Ramos (cell line): Measurements from ENCODE around the gene RPS17.
"Not testable (repeated sequence)": the region's sequence is repeated elsewhere in the genome, so short reads cannot be mapped to it uniquely, and the experiment has no call there.

ENCODE experiments used
- in situ Hi-C: fragments of 300-500 bp; cut with MboI; formaldehyde crosslinking; loops from one replicate; pipeline ENCODE4 v1.14.3; 2022; ENCODE audit warnings: low sequenced_read_pairs; ENCODE audit not compliant: unreplicated experiment

Gene RPS17

DNA sequence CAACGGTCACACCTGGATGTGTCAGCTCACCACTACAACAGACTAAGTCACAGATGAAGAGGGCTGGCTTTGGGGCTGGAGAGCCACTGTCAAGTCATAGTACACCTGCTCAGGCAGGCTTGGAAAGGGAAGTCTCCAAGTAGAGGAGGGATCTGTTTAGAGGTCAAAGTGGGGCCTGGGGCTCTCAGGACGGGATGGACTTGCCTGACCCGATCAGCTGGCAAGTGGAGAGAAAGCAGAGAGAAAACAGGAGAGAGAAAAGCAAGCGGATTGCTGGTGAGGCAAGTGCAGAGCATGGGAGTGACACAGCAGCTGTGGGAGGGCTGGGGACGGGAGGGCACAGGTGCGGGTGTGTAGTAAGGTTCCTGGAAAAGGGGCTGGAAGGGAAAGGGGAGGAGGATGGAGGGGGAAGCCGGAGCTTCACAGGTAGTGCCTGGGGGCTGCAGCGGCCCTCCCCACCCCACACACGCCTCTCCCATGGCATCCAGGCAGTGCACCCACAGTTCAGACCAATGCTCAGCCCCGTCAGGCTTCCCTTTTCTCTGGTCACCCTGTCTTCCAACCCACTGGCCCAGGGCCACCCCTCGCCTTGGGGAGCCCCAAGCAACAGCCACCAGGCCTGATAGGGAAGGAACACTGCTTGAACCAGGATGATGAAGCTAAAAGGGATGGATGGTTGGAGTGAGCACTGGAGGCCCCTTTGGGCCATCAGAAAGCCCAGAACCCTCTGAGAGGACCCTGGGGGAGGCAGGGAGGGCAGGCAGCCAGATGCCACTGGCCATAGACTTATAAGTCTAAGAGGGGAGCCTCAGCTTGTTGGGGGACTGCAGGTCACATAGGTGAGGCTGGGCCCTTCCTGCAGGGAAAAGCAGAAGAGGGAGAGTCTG lies 8.5 kb downstream of the RPS17 start:
- in situ Hi-C loops, result loop anchor here (10.0 to 25.0 kb wide), 3 partner anchors 306 to 1219 kb away; partner anchors contain the start of gene STARD5

DNA sequence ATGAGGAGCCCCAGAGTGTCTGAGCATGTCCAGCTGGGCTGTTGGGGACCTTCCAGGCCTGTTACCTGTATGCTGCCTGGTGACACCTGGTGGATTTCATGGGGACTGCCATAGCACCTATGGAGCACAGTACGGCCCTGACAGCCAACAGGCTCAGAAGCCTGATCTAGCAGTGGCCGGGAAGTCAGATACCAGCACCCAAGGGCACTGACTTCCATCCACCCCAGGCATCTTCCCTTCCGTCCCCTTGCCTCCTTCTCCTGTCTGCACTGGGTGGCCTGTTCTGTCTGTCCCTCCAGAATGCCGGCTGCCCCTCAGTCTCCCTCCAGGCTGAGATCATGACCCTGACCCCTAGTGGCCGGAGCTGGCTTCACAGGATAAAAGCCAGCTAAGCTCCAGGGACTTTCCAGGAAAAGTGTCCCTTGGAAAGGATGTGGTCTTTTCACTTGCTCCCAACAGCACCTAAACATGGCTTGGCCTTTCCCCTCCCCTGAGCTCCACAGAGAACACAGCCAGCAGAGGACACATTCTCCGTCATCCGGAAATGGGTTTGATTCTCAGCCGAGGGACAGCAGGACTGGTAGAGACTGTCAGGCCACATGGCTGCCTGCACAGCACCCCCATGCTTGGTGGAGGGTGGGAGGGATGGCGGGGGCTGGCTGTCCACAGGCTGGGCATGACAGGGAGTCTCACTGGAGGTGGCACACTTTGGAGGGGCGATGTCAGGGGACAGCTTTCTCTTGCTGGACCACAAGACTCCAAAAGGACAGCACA lies 9.5 kb downstream of the RPS17 start:
- in situ Hi-C loops, result loop anchor here (10.0 to 25.0 kb wide), 3 partner anchors 307 to 1218 kb away; partner anchors contain the start of gene STARD5

DNA sequence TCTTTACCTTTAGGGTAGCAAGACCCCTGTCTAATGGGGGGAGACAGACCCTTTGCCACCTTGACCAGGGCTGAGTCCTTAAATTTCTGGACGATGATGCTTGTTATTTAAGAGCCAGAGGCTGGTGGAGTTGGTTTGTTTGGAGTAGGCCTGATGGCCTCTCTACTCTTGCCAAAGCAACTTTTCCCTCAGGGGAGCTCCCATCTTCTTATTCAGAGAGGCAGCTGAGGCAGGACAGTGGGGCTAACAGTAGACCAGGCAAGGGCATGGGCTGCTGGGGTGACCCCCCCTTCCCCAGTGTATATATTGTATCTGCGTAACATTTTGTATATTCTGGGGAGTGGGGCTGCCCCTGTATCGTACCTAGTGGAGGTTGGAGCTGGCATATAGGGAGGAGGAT lies 10.3 kb downstream of the RPS17 start:
- in situ Hi-C loops, result loop anchor here (10.0 to 25.0 kb wide), 3 partner anchors 307 to 1218 kb away; partner anchors contain the start of gene STARD5

DNA sequence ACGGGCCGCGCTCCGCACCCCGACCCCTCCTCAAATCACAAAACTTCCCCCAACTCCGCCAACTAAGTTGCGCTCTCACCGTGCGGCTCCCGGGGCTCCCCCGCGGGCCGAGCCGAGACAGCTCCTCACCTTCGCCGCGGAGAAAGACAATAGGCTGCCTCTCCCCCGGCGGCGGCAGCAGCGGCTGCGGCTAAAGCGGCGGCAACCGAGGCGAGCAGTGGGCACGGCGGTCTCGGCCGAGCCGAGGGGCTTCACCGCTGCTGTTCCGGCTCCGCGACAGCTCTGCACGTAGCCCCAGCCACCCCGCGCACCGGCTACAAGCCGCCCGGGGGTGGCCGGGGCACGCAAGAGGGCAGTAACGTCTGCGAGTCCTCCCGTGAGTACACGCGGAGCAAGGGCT lies 26.7 kb downstream of the RPS17 start:
- in situ Hi-C loops, result not testable (repeated sequence)

DNA sequence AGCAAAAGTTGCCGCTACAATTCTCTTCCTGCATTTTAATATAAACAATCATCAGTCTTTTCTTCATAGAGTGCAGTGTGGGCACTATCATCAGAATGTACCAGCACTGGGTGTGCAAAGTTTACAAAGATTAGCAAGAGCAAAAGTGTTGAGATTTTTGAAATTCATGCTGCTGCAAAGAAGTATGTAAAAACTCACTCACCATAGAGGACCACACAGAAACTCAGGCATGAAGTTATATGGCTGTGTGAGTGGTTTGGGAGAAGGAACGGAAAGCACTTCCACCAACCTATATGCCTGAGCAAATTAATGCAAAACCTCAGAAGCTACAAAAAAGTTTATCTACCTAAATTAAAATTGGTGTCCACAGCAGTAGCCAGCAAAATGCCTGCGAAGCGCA lies 32.6 kb downstream of the RPS17 start:
- in situ Hi-C loops, result not testable (repeated sequence)

DNA sequence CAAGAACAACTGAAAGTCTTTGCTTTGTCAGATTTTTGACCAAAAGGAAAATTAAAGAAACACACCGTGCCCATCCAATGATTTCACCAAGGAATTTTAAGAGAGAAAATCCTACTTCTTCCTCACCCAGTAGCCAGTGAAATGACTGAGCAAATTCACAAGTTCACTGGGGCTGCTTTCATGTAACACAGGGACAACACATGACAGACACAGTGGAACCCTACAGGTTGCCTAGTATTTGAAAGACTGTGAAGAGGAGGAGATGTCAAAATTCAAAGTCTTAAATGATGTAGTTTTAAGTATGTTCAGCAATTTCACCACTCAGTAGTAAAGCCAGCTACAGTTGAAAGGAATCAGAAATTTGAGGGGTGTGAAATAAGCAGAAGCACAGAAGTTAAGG lies 33.2 kb downstream of the RPS17 start:
- in situ Hi-C loops, result not testable (repeated sequence)

DNA sequence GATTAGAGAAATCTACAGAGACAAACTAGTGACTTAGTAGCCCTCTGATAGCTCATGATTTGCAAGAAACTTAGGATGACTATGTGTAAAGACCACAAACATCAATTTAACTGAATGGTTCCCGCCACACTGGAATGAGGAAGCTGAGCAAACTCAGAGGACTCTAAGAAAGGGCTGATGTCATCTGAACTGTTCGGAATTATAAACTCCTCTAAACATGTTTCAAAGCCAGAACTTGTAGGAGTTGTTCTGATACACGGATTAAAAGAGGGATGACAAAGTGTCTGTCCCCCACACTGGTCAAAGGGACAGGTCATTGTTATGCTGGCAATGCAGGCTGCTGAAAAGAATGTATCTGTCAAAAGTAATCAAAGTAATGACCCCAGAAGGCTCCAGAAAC lies 34.4 kb downstream of the RPS17 start:
- in situ Hi-C loops, result not testable (repeated sequence)

DNA sequence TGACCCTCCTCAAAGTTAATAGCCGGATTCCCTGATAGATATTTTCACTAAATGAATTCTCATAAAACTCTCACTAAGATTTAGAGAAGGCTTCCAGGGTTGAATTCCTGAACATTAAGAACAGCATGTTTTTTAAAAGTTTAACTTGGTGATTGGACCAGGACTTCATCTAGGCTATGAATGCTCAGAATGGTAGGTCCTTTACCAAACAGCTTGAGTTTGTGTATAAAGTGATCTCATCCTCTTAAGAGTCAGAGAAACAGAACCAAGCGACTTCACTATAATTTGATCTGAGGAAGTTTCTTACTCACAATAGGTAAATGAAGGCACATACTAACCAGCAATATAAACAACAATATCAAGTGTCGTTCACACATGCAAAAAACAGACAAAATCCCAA lies 36.2 kb downstream of the RPS17 start:
- in situ Hi-C loops, result not testable (repeated sequence)

DNA sequence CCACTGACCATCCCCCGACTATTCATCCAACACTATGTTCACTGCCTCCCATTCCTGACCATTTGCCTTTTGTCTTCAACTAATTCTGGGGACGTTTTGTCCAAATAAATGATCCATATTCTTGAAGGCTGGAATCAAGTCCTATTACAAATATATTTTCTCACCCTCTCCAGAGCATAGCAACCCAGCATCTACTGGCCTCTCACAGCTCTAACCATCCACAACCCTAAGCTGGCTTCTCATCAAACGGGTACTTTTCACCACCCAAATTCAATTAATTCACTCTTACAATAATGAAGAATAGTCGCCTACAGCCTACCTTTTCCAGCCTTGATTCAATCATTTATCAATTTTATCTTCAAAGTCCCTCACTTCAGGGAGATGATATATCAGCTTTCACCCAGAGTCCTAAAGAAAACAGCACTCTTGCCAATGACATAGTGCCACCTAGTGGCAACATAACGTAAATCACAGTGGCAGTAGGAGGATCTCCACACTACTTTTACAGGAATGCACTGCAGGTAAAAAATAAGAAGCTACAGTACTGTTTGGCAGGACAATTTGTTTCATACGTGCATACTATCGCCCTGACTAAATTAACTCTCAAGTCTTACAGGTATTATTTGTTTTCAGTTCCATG lies 37.4 kb downstream of the RPS17 start:
- in situ Hi-C loops, result not testable (repeated sequence)

DNA sequence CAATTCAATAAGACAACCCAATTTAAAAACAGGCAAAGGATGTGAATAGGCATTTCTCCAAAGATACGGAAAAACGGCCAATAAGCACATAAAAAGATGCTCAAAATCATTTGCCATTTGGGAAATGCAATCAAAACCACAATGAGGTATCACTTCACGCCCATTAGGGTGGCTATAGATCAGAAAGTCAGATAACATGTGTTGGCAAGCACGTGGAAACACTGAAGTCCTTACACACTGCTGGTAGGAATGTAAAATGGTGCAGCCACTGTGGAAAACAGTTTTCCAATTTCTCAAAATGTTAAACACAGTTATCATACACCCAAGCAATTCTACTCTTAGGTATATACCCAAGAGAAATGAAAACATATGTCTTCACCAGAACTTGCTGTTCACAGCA lies 39.5 kb downstream of the RPS17 start:
- in situ Hi-C loops, result not testable (repeated sequence)

DNA sequence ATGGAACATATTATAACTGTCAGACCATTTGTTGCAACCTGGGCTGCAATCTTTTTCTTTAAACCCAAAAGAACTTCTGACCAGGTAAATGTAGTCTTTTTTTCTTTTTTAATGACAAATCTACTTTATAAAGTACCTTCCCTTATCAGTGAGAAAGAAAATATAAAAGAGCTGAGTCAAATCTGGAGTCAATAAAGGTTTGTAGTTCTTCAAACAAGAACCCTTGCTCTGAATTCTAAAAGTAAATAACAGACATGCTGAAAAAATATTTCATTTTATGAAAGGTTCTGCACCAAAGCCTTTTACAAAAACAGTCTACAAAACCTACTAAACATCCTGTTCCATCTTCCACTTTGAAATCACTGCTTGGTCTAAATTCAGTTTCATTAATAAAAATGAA lies 42.3 kb downstream of the RPS17 start:
- in situ Hi-C loops, result not testable (repeated sequence)

DNA sequence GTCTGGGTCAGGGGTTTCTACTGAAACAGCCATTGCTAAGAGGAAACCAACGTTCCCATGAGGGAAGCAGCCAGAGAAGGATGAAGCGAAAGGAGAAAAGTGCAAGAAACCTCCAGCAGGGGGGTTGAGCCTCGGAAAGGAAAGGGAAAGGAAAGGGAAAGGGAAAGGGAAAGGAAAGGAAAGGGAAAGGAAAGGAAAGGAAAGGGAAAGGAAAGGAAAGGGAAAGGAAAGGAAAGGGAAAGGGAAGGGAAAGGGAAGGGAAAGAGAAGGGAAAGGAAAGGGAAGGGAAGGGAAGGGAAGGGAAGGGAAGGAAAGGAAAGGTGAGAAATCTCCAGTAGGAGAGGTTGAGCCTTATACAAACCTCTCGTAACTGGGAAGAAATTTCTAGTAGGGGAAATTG lies 52.0 kb downstream of the RPS17 start:
- in situ Hi-C loops, result not testable (repeated sequence)

DNA sequence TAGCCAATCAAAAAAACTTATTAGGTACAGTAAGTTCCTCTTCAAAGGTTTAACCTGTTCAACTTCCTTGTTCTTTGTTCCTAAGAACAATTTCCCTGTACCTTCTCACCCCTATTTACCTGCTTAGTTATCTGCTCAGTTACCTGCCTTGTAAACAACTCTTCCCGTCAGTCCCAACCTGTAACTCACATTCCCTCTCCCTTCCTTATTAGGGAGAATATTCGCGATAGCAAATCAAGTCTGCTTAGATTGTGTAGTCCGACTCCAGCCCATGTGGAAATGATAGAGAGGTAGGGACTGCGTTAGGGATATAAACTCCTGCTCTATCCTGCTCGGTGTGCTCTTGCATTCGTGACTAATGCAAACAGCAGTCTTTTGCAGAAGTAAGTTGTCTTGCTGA lies 53.2 kb downstream of the RPS17 start:
- in situ Hi-C loops, result not testable (repeated sequence)
